Measurements from ENCODE around the gene SSR4. TPM values are rescaled to one million over a fixed set of nuclear protein-coding genes. Genes with fewer than 3 reads are reported as not detected.

The SSR4 gene
- total and polyA plus RNA-seq, 2 of the 8 experiments (the other 6 are each of a cell fraction or from before 2014, with no cell fraction given): 168 to 642 TPM

GRCh38 chrX:153793291-153793690 is 1.2 kb upstream of the SSR4 start:
- FAIRE-seq: no peak
- TF ChIP-seq SAP30 (IDR thresholded peaks at IDR 0.05; ENCODE audit: insufficient read depth, insufficient replicate concordance, low read length) (no peak), SP1 (IDR thresholded peaks at IDR 0.05; ENCODE audit: low read depth, low read length) (no peak), CEBPB (IDR thresholded peaks at IDR 0.05; ENCODE audit: low read depth, low read length) (no peak), RFX5 (IDR thresholded peaks at IDR 0.05; ENCODE audit: borderline replicate concordance, low read depth, low read length) (no peak), CHD1 (IDR thresholded peaks at IDR 0.05; ENCODE audit: low read depth, low read length) (no peak), CTCF (IDR thresholded peaks at IDR 0.05; ENCODE audit: control extremely low read depth in 1 of 3, insufficient read depth in 1 of 3, low read depth in 1 of 3, low read length in 3 of 3) (no peak), E2F6 (IDR thresholded peaks at IDR 0.05) (no peak), CHD2 (IDR thresholded peaks at IDR 0.05; ENCODE audit: low read length) (no peak), TBP (IDR thresholded peaks at IDR 0.05; ENCODE audit: low read depth, low read length) (no peak), KDM4A (IDR thresholded peaks at IDR 0.05; ENCODE audit: low read depth, low read length, severe bottlenecking) (no peak)

More at GRCh38 chrX:153793291-153793690, 1.2 kb upstream of the SSR4 start:
- no peak overlapping the region for H2BK20ac ChIP-seq (ENCODE audit: low read length)
- ChIA-PET POLR2A (ENCODE audit: partially characterized antibody) (interaction anchor here (0.7 to 2.2 kb wide), 6 partner anchors 9 to 175 kb away, joined by 3 to 10 read pairs (median 3); partner anchors contain the start of gene NAA10), CTCF (ENCODE audit: partially characterized antibody) (interaction anchor here (0.8 kb wide), 1 partner anchor 25 kb away, joined by 3 read pairs; no protein-coding TSS in a partner anchor)
- no peak overlapping the region for H3K14ac ChIP-seq (ENCODE audit: insufficient read length)
- H3K56ac ChIP-seq (replicated peaks; ENCODE audit: insufficient read length, low read depth, low read length): no peak overlapping the region
- peaks cover 0 to 17% (median 6%) of the 10 kb centered on the region in 4 experiments; a peak in 4 of 7 replicates for H3K4me1 ChIP-seq (replicated peaks in 1 of 4; ENCODE audit: control insufficient read depth in 3 of 4, insufficient read depth in 4 of 4, low read length in 3 of 4)
- H2BK5ac ChIP-seq (ENCODE audit: low read depth, low read length): no peak overlapping the region
- 62% methylated on average over 4 of the region's 7 CpGs; no CpG with 5 or more reads in 1 of the 2 experiments for WGBS, 2 experiments (ENCODE audit: extremely low coverage in 1 of 2, insufficient coverage in 1 of 2, insufficient read length in 1 of 2, insufficient replicate concordance in 2 of 2, low coverage in 1 of 2, low lambda C conversion rate in 2 of 2, missing lambda C conversion rate in 1 of 2)
- no peak overlapping the region for H4K91ac ChIP-seq (replicated peaks; ENCODE audit: insufficient read length, low read length)
- H3K36me3 ChIP-seq (ENCODE audit: control insufficient read depth in 2 of 4, insufficient read depth in 4 of 4, low read length in 3 of 4): peaks cover 0 to 21% (median 3%) of the 10 kb centered on the region in 4 experiments; a peak in 3 of 8 replicates
- no peak overlapping the region for H3K27ac ChIP-seq (ENCODE audit: low read depth, low read length)
- no peak for DNase-seq (ENCODE audit: low read depth in 1 of 2, low spot score in 2 of 2)
- H2BK12ac ChIP-seq (ENCODE audit: low read depth, low read length): no peak overlapping the region
- peaks cover 0 to 6% of the 10 kb centered on the region in 2 experiments for H4K20me1 ChIP-seq (replicated peaks in 1 of 2; ENCODE audit: control insufficient read depth in 1 of 2, insufficient read depth in 2 of 2, low read length in 2 of 2)
- no peaks in the 10 kb centered on the region for H3K27me3 ChIP-seq (replicated peaks in 1 of 4; ENCODE audit: control insufficient read depth in 3 of 4, extremely low read depth in 1 of 4, insufficient read depth in 3 of 4, low read length in 3 of 4)
- H3K4me3 ChIP-seq (ENCODE audit: extremely low read depth in 1 of 4, insufficient read depth in 2 of 4, low read depth in 3 of 4, low read length in 4 of 4): peak overlapping the region; percentile 77 to 92 (median 83); a peak in 7 of 8 replicates
- H3K9me3 ChIP-seq (ENCODE audit: insufficient read depth in 2 of 2, low read depth in 1 of 2, low read length in 1 of 2): no peaks in the 10 kb centered on the region
- H3K4me2 ChIP-seq (ENCODE audit: insufficient read depth in 1 of 2, low read depth in 2 of 2, low read length in 2 of 2): peak overlapping the region; percentile 59 to 85
- H2AK5ac ChIP-seq (ENCODE audit: low read depth, low read length): no peak overlapping the region
- H2AFZ ChIP-seq (ENCODE audit: low read length): no peak overlapping the region
- no peak overlapping the region for H2BK15ac ChIP-seq (ENCODE audit: low read length)
- H3K79me1 ChIP-seq (ENCODE audit: low read depth, low read length): no peaks in the 10 kb centered on the region; the same call in none of the 2 replicates
- H4K5ac ChIP-seq (ENCODE audit: insufficient read length, low read depth, low read length): no peak overlapping the region
- no peak overlapping the region for H3K18ac ChIP-seq (ENCODE audit: extremely low read depth, low read length)
- H3K23me2 ChIP-seq (ENCODE audit: low read depth, low read length): peaks cover 2% of the 10 kb centered on the region; the same call in 1 of the 2 replicates
- no peak overlapping the region for H3K23ac ChIP-seq (ENCODE audit: insufficient read length)
- peaks cover 0 to 34% of the 10 kb centered on the region in 2 experiments; a peak in 1 of 4 replicates for H3K79me2 ChIP-seq (ENCODE audit: control insufficient read depth in 1 of 2, insufficient read depth in 2 of 2, low read length in 2 of 2)
- H3K9ac ChIP-seq (replicated peaks in 1 of 4; ENCODE audit: extremely low read depth in 1 of 4, low read depth in 3 of 4, low read length in 3 of 4): peak overlapping the region in 1 of 4 experiments; percentile 43; a peak in 3 of 7 replicates
- no peak overlapping the region for H3K4ac ChIP-seq (replicated peaks; ENCODE audit: insufficient read length, low read depth, low read length)
- no peak overlapping the region for H4K8ac ChIP-seq (ENCODE audit: extremely low read depth, insufficient read depth, low read length)
- no peak overlapping the region for H2BK120ac ChIP-seq (replicated peaks; ENCODE audit: low read depth, low read length)

Data from H1 (cell line).